Hepatocyte (in vitro differentiated cells): ENCODE data around the gene AKAP12. TPM values are rescaled to one million over a fixed set of nuclear protein-coding genes. Genes with fewer than 3 reads are reported as not detected.

Experiments used
- DNase-seq: peaks from one replicate; pipeline ENCODE4 v3.0.0-alpha.2; 2016; ENCODE audit warnings: low spot score
- H2AFZ ChIP-seq: fragments of 200-600 bp; sonication (generic); 2 replicates; pipeline ENCODE4 v1.6.0; 2016; ENCODE audit warnings: antibody characterized with exemption, mild to moderate bottlenecking
- H3K27ac ChIP-seq: fragments of 200-600 bp; sonication (generic); 2 replicates; pipeline ENCODE4 v1.5.1; 2016; ENCODE audit warnings: mild to moderate bottlenecking
- H3K27me3 ChIP-seq: fragments of 200-600 bp; sonication (generic); 2 replicates; pipeline ENCODE4 v1.6.1; 2016
- H3K36me3 ChIP-seq: fragments of 200-600 bp; sonication (generic); replicated peaks from 2 replicates; pipeline ENCODE4 v1.5.1; 2016; ENCODE audit warnings: low read depth; ENCODE audit not compliant: insufficient read depth
- H3K4me1 ChIP-seq: fragments of 200-600 bp; sonication (generic); 2 replicates; pipeline ENCODE4 v1.5.1; 2016; ENCODE audit warnings: mild to moderate bottlenecking, moderate library complexity; ENCODE audit not compliant: insufficient read depth
- H3K4me2 ChIP-seq: fragments of 200-600 bp; sonication (generic); 2 replicates; pipeline ENCODE4 v1.6.0; 2016
- H3K4me3 ChIP-seq: fragments of 200-600 bp; sonication (generic); 2 replicates; pipeline ENCODE4 v1.5.1; 2016; ENCODE audit warnings: mild to moderate bottlenecking
- H3K79me2 ChIP-seq: fragments of 200-600 bp; sonication (generic); 2 replicates; pipeline ENCODE4 v1.6.0; 2017; ENCODE audit warnings: mild to moderate bottlenecking
- H3K9me2 ChIP-seq: fragments of 200-600 bp; sonication (generic); replicated peaks from 2 replicates; pipeline ENCODE4 v1.6.0; 2017; ENCODE audit warnings: mild to moderate bottlenecking; ENCODE audit not compliant: insufficient read depth
- H3K9me3 ChIP-seq: fragments of 200-600 bp; sonication (generic); 2 replicates; pipeline ENCODE4 v1.5.1; 2016; ENCODE audit warnings: low read depth, mild to moderate bottlenecking
- H4K20me1 ChIP-seq: fragments of 200-600 bp; sonication (generic); 2 replicates; pipeline ENCODE4 v1.6.0; 2016; ENCODE audit warnings: mild to moderate bottlenecking; ENCODE audit not compliant: insufficient read depth, poor library complexity, severe bottlenecking
- EZH2 ChIP-seq: fragments of 200-600 bp; sonication (generic); IDR thresholded peaks from 2 replicates; pipeline ENCODE4 v1.6.1; 2016; ENCODE audit warnings: antibody characterized with exemption, mild to moderate bottlenecking, borderline replicate concordance
- EZH2phosphoT487 ChIP-seq: fragments of 200-600 bp; sonication (generic); IDR thresholded peaks from one replicate; pipeline ENCODE4 v1.6.1; 2018; ENCODE audit warnings: antibody characterized with exemption, mild to moderate bottlenecking, low read depth, moderate library complexity; ENCODE audit not compliant: unreplicated experiment, severe bottlenecking
- WGBS: methylation state at CpG from one replicate; pipeline ENCODE4 v1.1.6; 2016; ENCODE audit warnings: low lambda C conversion rate; ENCODE audit errors: missing lambda C conversion rate; 5-methylcytosine and 5-hydroxymethylcytosine counted together
- polyA plus RNA-seq: library from polyadenylated mRNA; unstranded; fragments of >200 nt; fragmentation: Nextera tagmentation; extraction: Ambion mirVana; gene quantifications from 2 replicates; pipeline ENCODE4 v1.2.1, GENCODE V29; 2016
- total RNA-seq: library from RNA; depleted of rRNA; stranded (reverse); fragments of >200 nt; gene quantifications from 2 replicates; pipeline ENCODE4 v1.2.3, GENCODE V29; 2014
- TF ChIP-seq, protein P1 (sequence below): fragments of 200-600 bp; sonication (generic); IDR thresholded peaks from 2 replicates; pipeline ENCODE4 v1.5.1; 2016; ENCODE audit warnings: antibody characterized with exemption, mild to moderate bottlenecking; ENCODE audit not compliant: poor library complexity

The AKAP12 gene
- total and polyA plus RNA-seq, 2 experiments from 2014 or later: 32.1 to 46.2 TPM

DNA sequence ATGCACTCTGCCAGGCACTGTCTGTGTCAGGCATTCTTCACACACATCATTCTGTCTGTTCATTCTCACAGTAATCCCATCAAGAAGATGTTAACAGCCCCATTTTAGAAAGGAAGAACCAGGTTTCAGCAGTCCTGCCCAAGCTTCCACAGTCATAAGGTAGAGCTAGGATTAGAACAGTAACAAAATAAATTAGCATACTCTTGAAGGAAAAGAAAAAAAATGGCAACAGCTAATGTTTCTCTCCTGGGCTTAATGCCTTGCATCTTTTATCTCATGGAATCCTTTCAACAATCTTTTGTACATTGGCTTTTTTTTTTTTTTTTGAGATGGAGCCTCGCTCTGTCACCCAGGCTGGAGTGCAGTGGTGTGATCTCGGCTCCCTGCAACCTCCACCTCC, 32.1 kb upstream of the AKAP12 start:
- Histone ChIP-seq H4K20me1 (no peaks in the 10 kb centered on the region), H3K36me3 (no peaks in the 10 kb centered on the region), H3K4me2 (no peak overlapping the region), H3K4me3 (no peak overlapping the region), H3K79me2 (no peaks in the 10 kb centered on the region), H3K9me2 (no peaks in the 10 kb centered on the region), H3K9me3 (no peaks in the 10 kb centered on the region), H3K27me3 (no peaks in the 10 kb centered on the region), H3K4me1 (peaks cover 7% of the 10 kb centered on the region), H2AFZ (no peak overlapping the region), H3K27ac (no peak overlapping the region)
- DNase-seq: no peak
- TF ChIP-seq, protein P1, sequence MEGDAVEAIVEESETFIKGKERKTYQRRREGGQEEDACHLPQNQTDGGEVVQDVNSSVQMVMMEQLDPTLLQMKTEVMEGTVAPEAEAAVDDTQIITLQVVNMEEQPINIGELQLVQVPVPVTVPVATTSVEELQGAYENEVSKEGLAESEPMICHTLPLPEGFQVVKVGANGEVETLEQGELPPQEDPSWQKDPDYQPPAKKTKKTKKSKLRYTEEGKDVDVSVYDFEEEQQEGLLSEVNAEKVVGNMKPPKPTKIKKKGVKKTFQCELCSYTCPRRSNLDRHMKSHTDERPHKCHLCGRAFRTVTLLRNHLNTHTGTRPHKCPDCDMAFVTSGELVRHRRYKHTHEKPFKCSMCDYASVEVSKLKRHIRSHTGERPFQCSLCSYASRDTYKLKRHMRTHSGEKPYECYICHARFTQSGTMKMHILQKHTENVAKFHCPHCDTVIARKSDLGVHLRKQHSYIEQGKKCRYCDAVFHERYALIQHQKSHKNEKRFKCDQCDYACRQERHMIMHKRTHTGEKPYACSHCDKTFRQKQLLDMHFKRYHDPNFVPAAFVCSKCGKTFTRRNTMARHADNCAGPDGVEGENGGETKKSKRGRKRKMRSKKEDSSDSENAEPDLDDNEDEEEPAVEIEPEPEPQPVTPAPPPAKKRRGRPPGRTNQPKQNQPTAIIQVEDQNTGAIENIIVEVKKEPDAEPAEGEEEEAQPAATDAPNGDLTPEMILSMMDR: no peak
- TF ChIP-seq EZH2: no peak
- no peak for TF ChIP-seq EZH2phosphoT487
- 83% methylated on average over 2 of the region's 2 CpGs for WGBS

DNA sequence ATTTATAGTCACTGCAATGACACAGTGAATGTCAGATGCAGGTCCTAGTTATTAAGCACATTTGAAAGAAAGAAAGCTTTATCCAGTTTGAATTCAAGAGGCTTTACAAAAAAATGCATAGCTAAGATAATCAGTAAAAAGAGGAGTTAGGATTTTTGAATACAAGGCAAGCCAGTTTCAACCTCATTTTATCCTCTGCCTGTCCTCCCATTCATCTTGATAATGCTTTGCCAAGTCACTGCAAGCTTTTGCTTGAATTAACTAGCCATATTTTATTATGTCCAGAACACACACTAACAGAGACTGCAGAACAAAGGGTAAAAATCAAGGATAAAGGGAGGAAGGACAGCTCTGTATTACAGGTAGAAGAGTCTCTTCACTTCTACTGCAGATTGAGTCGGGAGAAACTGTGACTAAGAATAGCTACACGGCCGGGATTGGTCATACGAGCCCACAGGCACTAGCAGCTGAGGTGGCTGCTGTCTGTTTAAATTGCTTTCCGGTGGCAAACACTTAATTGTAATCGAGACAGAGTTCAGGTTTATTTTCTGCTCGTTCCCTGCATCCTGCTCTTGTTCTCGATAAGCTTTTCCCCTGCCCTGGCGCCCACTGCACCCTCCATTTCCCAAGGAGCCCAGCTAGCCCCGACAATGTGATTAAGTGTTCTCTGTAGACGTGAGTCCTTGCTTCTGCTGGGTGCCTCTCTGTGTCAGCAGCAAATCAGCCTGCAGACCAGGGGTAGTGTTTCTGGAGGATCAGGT, 30.5 kb upstream of the AKAP12 start:
- peaks cover 7% of the 10 kb centered on the region for H3K4me1 ChIP-seq
- H3K9me2 ChIP-seq: no peaks in the 10 kb centered on the region
- no peaks in the 10 kb centered on the region for H3K79me2 ChIP-seq
- no peak overlapping the region for H3K4me3 ChIP-seq
- H4K20me1 ChIP-seq: no peaks in the 10 kb centered on the region
- no peak for TF ChIP-seq EZH2phosphoT487
- TF ChIP-seq EZH2: no peak
- TF ChIP-seq, protein P1: no peak
- H3K4me2 ChIP-seq: peak overlapping the region; percentile 31
- peak; percentile 7 for DNase-seq
- 58% methylated on average over 11 of the region's 11 CpGs for WGBS
- no peaks in the 10 kb centered on the region for H3K36me3 ChIP-seq
- H2AFZ ChIP-seq: peak overlapping the region; percentile 7
- no peaks in the 10 kb centered on the region for H3K9me3 ChIP-seq
- no peak overlapping the region for H3K27ac ChIP-seq
- H3K27me3 ChIP-seq: no peaks in the 10 kb centered on the region

DNA sequence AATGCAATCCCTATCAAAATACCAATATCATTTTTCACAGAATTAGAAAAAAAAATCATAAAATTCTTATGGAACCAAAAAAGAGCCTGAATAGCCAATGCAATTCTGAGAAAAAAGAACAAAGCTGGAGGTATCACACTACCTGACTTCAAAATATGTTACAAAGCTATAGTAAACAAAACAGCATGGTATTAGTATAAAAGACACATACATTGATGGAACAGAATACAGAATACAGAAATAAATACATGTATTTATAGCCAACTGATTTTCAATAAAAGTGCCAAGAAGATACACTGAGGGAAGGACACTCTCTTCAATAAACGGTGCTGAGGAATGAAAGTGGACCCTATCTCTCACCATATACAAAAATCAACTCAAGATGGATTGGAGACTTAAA, 28.7 kb upstream of the AKAP12 start:
- TF ChIP-seq, protein P1: no peak
- TF ChIP-seq EZH2phosphoT487 (no peak), EZH2 (no peak)
- no peak overlapping the region for H3K4me2 ChIP-seq
- no peaks in the 10 kb centered on the region for H3K9me3 ChIP-seq
- DNase-seq: no peak
- peaks cover 7% of the 10 kb centered on the region for H3K4me1 ChIP-seq
- H3K79me2 ChIP-seq: no peaks in the 10 kb centered on the region
- H3K27me3 ChIP-seq: no peaks in the 10 kb centered on the region
- H4K20me1 ChIP-seq: no peaks in the 10 kb centered on the region
- no peak overlapping the region for H3K27ac ChIP-seq
- no peak overlapping the region for H3K4me3 ChIP-seq
- H3K36me3 ChIP-seq: no peaks in the 10 kb centered on the region
- H3K9me2 ChIP-seq: no peaks in the 10 kb centered on the region
- no peak overlapping the region for H2AFZ ChIP-seq
- 93% methylated on average over 1 of the region's 1 CpG for WGBS
